ENCODE results near the gene SELENOF.
"Not testable (repeated sequence)": the region's sequence is repeated elsewhere in the genome, so short reads cannot be mapped to it uniquely, and the experiment has no call there.

Gene SELENOF

GRCh38 chr1:86814118-86814517 lies 99.8 kb downstream of the SELENOF start:
- not testable (repeated sequence) for DNase-seq (ENCODE audit: low spot score)
